Activated T-helper 1 cell treated with anti-CD3 and anti-CD28 coated beads, Interleukin-2, amount 50 U/mL, for 16 hours (primary cell): ENCODE results near the gene MAP3K1.
"Not testable (repeated sequence)": the region's sequence is repeated elsewhere in the genome, so short reads cannot be mapped to it uniquely, and the experiment has no call there.

ENCODE experiments used
- DNase-seq, 2 donors: peaks; one replicate each; pipeline ENCODE4 v3.0.0-alpha.2; 2020; ENCODE audit warnings: low read depth in 1 of 2, low spot score in 1 of 2

Gene MAP3K1

DNA sequence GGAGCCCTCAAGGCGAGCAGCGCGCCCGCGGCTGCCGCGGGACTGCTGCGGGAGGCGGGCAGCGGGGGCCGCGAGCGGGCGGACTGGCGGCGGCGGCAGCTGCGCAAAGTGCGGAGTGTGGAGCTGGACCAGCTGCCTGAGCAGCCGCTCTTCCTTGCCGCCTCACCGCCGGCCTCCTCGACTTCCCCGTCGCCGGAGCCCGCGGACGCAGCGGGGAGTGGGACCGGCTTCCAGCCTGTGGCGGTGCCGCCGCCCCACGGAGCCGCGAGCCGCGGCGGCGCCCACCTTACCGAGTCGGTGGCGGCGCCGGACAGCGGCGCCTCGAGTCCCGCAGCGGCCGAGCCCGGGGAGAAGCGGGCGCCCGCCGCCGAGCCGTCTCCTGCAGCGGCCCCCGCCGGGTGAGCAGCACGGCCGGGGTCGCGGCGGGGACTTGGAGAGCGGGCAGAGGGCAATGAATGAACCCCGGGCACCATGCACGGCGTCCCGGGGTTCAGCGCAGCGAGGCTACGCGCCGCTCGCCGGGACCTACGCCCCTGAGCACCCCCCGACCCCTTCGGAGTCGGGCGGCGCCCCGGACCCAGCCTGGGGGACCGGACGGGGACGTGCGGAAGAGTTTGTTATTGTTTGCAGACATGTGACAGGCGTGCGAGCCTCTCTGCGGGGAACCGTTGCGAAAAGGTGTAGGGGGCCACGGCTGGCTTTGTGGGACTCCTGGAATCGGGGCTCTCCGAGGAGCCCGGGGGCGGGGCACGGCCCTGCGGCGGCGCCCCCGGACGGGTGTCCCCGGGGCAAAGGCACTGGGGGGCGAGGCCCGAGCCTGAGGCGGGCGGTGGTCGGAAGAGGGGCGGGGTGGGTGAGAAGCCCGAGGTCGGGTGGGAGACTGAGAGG is 553 bp downstream of the MAP3K1 start:
- peak; percentile 13 to 29 for DNase-seq

DNA sequence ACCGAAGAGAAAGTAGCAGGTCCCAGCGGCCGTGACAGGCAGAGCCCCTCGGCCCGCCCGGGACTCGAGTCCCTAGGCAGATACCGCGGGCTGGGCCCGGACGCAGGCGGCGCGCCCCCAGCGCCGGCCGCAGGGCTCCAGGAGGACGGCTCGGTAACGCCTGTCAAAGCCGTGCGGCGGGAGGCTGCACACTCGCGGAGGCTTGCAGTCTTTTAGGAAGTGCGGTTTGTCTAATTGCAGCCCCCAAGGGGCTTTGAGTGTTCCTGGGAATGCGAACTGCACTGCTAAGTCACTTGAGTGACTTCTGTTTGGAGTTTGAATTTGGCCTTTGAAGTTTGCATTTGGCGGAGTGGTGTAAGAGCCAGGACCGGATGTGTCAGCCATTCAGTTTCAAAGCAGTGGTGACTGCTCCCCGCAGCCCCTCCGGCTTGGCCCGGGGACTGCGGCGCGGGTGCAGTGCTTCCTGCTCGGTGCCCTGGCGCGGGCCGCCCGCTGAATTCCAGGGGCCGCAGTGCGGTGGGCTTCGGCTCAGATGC is 1.3 kb downstream of the MAP3K1 start:
- peak; percentile 16 to 48 for DNase-seq

DNA sequence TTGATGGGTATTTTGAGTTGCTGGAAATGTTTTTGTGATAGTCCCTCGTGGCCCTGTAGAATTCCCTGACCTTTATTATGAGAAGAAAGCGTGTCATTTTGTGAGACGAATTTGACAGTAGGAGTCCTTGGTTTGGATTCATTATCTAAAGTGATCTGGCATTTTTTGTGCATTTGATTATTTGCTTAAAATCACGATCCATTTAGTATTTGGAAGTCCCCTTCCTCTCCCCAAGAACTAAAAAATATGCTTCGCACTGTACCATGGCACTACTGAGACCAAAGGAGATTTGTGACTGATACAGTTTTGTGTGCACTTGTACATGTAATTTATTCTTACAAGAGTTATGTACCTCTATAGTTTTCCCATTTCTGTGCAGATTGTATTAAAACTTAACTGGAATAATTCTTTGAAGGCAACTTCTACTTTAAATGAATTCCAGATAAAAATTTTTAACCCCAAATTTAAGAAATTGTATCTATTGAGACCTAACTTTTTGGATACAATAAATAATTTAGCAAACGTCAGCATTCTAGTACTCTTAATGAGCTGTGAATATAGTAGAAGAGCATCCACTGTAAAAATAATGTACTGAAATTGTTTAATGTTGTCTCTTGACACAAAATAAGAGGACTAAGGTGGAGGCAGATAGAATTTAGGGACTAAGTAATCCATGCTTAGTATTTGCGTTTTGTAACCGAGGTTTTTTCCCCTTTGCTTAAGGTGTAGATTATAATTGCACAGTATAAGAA is 2.1 kb downstream of the MAP3K1 start:
- DNase-seq, result no peak

DNA sequence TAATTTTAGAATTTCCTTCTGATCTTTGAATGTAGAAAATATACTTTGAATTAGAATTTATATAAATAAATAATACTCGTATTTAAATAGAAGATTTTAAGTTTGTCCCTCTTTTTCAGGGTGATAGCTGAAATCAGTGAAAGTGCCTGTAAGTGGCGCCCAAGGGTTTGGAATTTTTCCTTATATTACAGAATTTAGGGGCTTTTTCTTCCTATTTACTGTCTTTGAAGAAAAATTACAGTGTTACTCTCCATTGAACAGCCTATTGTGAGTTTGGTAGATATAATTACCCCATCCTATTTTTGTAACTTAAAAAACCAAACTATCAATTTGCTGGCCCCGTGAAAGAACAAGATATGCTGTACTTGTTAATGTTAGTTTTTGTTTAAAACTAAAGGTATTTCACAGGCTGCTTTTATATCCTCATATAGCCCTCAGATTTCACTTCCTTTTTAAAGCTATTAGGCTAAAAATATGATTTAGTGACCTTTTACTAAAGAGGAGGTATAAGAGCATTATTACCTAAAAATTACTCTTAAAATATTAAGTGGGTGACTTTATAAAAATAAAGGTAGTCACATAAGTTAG is 3.2 kb downstream of the MAP3K1 start:
- no peak for DNase-seq

DNA sequence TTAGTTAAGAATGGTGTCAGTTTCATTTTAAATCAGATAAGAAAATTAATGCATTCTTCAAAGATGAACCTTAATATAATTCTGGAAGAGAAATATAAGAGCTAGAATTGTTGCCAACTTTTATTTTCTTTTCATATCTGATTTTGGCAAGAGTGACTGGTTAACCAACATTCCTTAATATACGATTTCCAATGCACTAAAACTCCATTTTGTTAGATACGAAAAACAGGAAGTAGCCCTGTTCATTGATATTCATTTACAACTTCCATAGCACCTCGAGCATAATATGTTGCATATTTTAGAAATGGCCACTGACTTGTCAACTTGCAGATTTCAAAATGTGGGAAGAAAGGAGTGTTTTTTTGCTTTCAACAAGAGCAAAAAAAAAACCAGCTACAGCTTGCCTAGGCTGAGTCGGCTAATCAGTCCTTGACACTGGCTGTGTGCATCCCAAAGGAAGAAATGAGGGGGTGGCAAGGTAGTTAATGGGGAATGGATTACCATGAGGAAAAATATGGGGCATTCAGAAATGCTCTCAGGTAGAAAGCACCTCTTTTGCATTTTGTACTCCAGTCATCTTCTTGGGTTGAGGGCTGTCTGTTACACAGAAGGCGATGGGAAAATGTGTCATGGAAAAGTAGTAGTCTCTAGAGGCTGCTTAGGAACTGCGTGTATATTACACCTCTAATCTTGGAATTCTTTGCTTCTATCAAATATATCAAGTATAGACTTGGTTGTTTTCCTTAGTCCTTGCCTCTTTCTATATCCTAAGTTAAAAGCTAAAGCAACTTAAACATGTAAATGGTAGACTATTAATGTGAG is 3.9 kb downstream of the MAP3K1 start:
- no peak for DNase-seq

DNA sequence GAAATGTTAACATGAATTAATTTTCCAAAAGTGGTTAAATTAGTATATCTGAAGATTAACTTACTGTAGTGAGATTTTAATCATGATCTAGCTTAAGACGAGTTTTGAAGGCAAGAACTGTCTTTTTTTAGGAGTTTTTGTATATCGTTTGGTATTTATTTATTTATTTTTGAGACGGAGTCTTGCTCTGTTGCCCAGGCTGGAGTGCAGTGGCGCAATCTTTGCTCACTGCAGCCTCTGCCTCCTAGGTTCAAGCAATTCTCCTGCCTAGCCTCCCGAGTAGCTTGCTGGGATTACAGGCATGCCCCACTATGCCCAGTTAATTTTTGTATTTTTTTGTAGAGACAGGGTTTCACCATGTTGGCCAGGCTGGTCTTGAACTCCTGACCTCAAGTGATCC is 6.5 kb downstream of the MAP3K1 start:
- DNase-seq, result not testable (repeated sequence)

DNA sequence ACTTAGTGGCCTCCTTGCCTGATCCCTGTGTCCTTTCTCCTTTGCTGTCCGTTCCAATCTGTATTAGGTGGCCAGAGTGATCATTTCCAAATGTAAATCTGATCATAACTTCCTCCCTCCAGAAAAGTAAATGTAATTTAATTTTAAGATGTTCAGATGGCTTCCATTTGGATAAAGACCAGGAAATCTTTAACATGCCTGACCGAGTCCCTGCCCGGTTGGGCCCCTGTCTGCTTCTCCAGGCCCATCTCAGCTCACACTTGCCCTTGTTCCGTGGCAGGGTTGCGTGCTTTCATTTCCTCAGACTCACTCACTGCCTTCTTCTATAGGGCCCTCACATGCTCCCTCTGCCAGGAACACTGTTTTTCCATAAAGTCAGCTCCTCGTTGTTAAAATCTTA is 7.6 kb downstream of the MAP3K1 start:
- DNase-seq, result no peak

DNA sequence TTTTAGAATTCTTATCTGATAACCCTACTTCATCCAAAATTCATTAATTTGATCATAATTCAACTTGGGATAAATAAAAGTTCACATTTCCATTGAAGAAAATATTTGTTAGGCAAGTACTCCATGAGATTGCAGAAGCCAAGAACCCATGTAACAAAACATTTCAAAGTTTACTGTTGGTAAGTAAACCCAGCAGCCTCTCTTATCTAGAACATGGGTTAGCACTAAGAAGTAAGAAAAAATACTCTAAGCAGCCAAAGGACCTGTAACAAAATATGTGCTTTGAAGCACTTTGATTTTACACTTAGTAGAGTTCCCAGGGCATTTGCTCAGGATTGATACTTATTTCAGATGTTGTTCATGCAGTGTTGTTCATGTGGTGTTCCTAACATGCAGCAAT is 8.7 kb downstream of the MAP3K1 start:
- DNase-seq, result no peak

DNA sequence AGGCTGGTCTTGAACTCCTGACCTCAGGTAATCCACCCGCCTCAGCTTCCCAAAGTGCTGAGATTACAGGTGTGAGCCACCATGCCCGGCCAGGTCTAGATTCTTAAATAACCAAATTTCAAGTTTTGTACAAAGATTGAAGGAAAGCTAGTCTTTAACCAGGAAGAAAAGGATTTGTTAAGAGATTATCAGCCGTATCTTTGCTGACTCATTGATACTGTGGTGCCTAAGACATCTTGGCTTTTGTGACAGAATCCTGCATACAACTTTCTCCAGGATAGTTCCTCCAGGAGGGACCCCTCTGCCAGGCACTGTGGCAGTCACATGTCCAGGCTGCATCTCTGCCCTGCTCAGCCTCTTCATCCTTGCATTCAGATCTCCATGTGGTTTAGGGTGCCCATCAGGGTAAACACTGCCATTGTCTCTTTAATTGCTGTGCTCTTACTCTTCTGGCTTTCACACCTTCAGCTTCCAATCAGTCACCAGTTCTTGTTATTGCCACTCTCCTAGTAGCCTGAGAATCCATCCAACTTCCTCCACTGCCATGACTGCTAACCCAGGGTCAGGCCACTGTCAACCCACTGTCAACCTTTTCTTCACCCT is 10.0 kb downstream of the MAP3K1 start:
- no peak for DNase-seq

DNA sequence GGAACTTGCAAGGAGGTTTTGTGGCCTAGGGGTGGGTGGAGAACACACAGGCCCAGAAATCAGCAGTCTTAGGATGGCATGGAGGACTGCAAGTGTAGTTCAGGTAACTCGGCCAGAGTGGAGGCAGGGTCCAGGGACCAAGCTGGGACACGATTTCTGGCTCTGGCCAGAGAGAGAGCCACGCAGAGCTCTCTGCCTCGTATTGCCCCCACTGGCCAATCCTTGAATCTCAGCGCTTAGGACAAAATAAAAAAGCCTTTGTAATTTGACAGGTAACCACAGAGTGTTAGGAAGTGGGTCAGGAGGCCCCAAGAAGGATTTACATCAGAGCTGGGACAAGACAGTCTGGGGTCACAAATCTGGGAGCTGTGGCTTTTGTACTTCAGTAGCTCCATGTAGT is 11.7 kb downstream of the MAP3K1 start:
- DNase-seq, result no peak

DNA sequence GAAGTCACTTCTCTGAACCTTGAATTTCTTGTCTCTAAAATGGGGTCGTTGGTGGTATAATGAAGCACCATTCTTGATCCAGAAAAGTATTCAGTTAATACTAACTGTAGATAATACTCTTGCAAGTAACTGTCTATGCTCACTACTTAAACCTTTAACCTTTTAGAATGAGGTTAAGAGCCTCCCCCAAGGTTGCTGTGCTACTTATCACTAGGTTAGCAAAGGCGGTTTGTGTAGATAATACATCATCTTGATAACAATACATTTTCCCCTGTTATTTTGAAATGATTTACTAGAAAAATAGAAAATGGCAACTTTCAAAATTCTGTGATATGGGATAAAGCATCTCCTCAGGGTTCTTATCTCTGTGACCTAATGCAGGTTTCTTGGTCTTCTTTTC is 12.6 kb downstream of the MAP3K1 start:
- no peak for DNase-seq

DNA sequence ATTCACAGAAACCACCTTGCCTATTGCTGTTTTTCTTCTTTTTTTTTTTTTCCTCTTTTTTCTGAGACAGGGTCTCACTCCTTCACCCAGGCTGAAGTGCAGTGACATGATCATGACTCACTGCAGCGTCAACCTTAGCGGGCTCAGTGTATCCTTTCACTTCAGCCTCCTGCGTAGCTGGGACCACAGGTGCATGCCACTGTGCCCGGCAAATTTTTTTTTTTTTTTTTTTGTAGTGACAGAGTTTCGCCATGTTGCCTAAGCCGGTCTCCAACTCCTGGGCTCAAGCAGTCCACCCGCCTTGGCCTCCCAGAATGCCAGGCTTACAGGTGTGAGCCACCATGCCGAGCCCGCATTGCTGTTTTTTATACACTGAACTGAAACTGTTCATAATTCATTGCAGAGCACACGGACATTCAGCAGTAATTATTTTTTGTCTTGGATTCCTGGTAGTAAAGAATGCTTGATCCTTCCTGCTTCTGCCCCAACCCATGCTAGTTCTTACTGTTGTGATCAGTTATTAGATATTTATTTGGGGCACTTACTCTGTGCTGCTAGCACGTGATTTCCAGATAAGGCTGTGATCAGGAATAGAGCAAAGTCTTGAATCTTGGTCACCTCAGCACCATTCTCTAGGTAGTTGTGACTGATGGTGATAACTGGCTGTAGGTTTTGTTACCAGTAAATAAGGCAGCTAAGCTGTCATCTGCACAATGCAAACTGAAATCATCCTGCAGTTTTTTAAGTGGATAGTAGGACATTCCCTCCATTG is 14.0 kb downstream of the MAP3K1 start:
- peak in 1 of 2 donors; percentile 51 for DNase-seq

DNA sequence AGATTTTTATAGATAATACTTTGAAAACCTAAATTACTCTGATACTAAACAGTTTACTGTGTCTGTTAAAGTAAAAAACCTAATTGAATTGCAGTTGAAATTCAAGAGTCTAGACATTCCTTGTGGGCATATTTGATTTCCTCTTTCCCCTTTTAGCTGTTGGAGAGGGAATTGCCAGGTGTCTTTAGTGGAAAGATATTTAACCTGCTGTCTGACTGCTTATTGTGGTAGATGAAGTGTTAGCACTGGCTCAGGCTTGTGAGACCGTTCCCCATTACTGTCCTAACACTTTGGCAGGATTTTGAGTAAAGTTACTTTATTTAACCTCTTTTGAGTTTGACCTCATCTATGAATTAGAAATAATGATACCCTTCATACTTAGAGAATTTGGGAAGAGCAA is 16.4 kb downstream of the MAP3K1 start:
- no peak for DNase-seq

DNA sequence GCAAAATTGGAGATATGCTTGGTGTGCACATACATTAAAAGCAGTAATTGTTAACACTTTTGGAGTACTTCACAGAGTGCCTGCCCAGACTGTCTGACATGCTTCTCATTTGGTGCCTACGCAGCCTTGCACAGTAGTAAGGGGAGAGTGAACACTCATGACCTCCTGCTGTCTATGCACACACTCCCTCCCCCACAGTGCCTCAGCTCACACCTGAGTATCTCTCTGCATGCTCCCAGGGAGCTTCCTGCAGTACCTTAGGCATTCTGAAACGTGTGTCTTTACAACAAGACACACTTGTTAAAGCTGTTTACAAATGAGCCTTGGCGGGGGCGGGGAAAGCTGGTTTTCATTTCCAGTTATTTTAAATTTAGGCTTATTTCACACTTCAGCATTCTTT is 18.0 kb downstream of the MAP3K1 start:
- DNase-seq, result no peak

DNA sequence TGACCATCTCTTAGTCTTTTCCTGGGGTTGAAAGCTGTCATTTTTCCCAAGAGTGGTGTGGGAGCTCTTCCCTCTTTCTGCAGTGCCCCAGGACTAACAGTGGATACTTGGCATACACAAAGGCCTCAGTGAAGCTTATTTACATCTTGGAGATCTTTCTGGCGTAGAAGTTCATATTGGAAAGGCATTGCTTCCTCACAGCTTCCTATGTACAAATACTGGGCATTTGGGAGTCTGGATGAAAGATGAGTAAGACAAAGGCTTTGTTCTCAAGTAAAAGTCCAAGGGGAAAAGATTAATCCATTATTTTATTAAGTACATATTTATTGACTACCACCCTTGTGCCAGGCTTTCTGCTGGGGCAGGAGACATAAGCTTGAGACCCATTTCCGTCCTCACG is 22.0 kb downstream of the MAP3K1 start:
- no peak for DNase-seq

DNA sequence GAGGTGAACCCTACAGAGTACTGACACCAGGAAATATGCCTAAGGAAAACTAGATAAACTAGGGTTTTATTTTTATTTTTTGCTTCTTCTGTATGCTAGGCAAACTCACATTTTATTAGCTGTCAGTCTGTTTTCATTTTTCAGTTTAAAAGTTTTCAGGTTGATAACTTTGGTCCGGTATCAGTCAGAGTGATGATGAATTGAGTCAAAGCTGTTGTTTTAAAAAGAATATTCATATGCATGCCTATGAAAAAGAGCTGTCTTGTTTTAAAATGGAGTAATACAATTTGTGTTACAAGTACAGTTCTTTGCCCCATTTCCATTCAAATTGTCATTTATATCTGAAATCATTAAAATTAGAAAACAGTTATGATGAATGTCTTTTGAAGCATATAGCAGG is 22.6 kb downstream of the MAP3K1 start:
- no peak for DNase-seq

DNA sequence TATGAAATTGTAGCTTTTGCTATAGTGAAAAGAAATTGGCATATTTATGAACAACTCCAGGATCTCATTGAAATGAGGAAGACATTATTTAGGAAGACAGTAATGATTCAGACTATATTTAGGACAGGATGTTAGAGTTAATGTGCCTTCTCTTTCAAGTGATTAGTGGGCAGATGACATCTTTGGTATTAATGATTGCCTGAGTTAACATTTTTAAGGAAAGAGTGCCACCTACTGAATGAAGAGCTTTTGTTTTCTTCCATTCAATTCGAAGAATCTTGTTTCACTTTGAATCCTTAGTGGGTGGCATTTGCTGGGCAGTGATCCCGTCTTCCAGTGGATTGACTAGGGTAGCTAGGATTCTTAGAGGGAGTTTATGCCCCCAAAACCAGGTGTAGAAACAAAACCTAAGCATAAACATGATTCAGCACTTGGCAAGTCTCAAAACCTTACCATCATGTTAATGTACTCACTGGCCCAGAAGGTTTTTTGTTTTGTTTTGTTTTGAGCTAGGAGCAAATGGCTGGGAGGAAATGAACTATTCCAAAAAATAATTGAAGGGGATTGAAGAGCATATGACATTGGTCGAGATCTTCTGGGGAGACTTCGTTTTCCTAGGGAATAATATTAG is 23.2 kb downstream of the MAP3K1 start:
- no peak for DNase-seq

DNA sequence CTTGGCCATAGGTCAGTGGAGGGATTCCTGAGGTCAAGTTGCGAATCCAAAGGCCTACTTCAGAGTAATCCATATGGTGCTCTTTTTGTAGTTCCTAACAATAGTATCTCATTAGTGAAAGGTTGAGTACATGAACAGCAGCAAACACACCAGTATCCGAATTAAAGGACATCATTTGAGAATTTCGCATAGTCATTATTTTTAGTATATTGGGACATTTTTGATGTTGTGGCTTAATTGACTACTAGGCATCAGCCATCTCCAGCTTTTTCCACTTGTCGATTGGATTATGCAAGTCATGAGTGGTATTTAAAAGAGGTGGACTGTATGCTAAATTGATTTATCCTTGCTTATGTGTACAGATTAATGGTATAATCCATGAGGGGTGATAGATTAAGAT is 23.7 kb downstream of the MAP3K1 start:
- no peak for DNase-seq

DNA sequence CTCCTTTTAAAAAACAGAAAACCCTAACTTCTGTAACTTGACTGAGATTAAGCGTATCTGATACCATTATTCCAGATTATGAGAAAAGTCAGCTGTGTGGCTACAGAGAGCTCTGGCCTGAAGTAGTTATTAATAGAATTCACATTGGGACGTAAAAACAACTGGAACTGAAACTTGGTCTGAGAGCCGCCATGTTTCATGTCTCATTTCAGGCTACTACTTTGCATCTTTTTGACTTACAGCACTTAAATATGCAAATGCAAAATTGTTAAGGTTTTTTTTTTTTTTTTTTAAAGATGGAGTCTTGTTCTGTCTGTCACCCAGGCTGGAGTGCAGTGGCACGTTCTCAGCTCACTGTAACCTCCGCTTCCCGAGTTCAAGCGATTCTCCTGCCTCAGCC is 25.2 kb downstream of the MAP3K1 start:
- DNase-seq, result no peak
